GM18867 (cell line): ENCODE results near the gene CTXN1.
A peak's percentile ranks its signal among the peaks of the same experiment; 100 is the strongest.
"Not testable (repeated sequence)": the region's sequence is repeated elsewhere in the genome, so short reads cannot be mapped to it uniquely, and the experiment has no call there.

Experiments used
- ATAC-seq: cut with Tn5 transposase; IDR thresholded peaks from one replicate; pipeline ENCODE4 v1.9.1; 2021; ENCODE audit warnings: mild to moderate bottlenecking, moderate library complexity; ENCODE audit not compliant: unreplicated experiment

The CTXN1 gene

DNA sequence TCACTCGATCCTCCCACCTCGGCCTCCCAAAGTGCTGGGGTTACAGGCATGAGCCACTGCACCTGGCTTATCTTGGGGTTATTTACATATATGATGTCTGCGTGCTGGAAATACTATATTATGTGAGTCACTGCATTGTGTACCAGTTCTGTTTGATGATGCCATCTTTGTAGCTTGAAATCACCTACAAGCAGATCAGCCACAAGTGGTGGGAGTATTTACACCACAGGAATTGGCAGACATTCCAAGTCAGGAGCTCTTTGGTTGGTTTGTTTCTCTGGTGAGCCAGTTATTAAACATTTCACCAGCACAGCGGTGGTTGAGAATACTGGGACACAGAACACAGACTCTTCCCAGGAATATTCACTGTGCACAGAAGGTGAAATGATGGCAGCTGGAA is 22.0 kb upstream of the CTXN1 start:
- no peak for ATAC-seq

DNA sequence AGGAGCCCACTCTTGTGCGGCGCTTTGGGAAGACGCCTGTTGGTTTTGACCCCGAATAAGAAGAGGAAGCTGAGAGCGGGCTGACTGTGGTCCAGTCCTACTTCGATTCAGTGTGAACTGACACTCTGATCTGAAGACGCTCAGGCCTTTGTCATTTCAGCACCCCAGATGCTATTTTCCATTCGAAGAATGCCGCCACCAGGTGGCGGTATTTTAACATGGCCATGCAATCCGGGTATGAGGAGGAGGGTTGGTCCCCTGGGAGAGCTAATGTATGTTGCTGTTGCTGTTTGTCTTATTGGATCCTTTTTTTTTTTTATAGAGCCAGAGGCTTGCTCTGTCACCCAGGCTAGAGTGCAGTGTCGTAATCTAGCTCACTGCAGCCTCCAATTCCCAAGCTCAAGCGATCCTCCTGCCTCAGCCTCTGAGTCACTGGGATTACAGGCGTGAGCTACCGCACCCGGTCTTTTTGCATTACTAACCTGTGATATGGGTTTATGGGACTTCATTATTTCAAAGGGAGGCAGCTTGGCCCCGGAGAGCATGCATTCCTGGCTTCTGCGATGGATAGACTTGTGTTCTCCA is 18.3 kb upstream of the CTXN1 start:
- ATAC-seq, result peak; percentile 27

DNA sequence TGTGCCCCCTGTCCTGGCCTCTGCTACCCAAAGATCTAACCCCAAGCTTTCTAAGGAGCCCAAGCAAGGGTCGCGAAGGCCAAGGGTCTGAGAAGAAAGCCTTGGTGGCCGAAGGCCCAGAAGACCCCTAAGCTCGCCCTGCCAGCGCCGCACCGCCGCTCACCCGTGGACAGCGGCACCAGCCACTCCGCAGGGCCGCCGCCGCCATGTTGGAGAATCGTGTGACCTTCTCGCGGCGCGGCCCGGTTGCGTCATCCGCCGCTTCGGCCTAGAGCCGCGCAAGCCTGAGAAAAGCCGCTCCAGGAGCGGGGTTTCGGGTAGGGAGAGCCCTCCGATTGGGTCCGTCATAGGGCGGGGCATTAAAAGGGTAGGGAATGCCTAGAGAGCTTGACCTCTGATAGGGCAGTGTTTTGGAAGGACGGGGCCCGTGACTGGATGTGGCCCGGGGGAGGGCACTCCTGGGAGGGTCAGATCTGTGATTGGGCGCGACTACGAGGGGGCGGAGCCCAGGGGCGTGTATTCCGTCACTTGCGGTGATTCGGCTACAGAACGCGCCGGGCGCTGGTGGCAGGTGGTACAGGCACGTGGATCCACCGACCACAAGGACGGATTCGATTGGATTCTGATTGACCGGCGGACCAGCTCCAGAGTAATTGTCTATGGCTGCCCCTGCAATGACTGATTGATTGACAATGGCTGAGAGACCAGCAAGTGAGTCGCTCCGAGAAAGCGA is 17.7 kb upstream of the CTXN1 start, which contains the start of gene TIMM44:
TSS of gene TIMM44 (minus strand) at position 223 of the 733 bp plus-strand sequence. CDS start at position 208, 15 bp downstream.
- peak; percentile 93 for ATAC-seq

DNA sequence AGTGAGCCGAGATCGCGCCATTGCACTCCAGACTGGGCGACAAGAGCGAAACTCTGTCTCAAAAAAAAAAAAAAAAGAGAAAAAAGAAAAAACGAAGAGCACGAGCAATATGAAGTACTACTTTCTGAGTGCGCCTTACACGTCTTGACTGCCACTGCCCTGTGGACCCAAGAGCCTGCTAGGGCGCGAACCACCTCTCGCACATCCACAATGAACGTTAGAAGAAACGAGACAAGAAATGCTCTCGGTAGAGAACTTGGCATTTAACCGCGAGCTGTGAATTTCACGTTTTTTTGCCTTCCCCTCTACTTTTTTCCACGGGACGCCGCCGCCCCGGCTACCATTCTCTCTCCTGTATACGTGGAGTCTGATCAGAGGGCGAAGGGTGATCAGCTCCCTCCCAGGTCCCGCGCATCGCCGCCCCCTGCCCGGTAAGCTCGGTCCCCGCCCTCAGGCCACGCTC is 17.1 kb upstream of the CTXN1 start:
- peak; percentile 16 for ATAC-seq

DNA sequence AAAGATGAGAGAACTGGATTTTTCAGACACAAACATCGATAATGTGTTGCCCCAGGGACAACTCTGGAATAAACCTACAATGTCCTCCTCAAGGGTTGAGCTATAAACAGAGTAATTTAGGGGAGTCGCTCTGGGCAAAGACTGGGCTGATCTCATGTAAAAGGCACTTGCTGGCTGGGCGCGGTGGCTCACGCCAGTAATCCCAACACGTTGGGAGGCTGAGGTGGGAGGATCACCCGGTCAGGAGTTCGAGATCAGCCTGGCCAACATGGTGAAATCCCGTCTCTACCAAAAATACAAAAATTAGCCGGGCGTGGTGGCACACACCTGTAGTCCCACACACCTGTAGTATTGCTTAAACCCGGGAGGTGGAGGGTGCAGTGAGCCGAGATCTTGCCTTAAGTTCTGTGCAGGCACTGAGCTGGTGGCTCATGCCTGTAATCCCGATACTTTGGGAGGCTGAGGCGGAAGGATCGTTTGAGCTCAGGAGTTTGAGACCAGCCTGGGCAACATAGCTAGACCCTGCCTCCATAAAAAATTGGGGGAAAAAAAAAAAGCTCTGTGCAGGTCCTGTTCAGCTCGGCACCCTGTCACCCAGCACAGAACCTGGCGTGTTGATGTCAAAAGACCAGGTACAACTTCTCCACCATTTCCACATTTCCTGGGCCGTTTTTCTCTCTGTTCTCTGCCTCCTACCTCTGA is 16.1 kb upstream of the CTXN1 start:
- ATAC-seq, result no peak

DNA sequence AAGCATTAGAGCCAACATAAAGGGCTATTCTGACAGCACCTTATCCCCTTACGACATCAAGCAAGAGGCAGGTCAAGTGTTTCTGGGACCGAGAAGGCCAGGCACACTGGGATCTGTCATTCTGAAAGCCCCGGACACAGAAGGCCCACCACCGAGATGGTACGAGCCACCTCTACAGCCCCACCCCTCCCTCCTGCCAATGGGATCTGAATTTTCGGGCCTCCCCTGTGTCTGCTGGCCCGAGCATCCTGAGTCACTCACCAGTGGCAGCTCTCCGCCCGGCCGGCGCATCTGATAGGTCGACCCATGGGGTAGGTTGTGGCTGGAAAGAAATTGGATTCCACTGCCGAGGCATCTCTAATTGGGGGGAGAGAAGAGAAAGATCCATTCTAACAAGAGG is 14.9 kb upstream of the CTXN1 start:
- no peak for ATAC-seq

DNA sequence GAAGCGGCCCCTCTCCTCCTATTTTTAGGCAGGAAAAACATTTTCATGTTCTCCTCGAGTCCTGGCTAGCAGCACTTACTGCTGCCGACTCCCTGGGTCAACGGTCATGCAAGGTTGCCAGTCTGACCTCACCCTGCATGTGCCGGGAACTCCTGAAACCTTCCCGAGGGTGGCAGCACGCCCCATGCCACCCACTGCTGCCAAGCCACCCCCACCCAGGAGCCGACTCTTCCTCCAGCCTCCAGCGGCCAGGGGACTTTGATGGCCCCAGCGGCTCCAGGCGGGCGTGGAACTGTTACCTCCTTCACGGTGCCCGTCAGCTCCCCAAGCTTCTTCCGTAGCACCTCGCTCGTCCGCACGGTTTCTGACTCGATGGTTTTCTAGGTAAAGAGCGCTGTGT is 8.8 kb upstream of the CTXN1 start:
- no peak for ATAC-seq

DNA sequence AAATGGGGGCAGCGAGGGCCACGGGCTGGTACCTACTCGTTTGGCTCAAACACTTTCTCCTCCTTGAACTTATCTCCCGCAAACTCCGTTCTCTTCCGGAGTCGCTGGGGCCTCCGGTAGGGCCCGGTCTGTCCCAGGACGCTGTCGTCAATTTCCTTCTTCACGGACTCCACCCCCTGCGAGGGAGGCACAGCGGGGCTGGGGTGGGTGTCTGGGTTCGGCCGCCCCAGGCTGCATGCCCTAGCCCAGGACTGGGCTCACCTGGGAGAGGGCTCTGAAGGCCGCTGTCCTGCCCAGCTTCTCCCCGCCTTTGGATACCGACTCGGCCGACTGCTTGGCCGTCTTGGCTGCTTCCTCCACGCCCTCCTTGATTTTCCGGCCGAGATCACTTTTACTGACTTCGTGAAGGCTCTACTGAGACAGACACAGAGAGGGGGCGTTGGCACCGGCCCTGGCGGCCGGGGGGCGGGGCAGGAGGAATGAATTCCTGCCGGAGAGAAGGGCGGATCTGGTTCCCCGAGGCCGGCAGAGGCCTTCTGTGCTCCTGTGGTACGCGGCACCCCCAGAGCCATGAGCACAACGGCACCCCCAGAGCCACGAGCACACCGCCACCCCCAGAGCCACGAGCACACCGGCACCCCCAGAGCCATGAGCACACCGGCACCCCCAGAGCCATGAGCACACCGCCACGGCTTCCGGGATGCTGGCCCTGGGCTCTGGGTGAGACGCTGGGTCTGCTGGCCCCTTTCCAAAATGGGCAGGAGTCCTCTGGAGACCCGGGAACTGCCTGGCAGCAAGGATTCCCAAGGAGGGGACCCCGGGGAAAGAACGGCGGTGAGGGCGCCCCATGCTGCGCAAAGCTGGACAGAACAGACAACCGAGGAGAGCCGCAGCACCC is 8.1 kb upstream of the CTXN1 start:
- ATAC-seq, result no peak

DNA sequence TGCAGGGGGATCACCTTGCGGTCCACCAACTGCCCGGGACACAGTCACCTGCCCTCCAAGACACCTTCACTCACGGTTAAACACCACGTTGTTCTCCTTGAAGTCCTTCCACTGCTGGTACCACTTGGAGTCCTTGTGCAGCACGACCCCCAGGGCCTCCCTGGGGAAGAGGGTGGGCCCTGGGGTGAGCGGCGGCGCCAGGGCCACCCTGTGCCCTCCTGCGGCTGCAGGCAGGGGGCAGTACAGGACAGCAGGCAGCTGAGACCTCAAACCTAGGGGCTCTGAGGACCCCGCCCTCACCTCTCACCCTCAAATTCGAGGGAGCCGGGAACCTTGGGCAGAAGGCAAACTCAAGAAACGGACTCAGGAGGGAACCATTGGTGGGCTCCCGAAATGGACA is 7.5 kb upstream of the CTXN1 start:
- ATAC-seq, result no peak

DNA sequence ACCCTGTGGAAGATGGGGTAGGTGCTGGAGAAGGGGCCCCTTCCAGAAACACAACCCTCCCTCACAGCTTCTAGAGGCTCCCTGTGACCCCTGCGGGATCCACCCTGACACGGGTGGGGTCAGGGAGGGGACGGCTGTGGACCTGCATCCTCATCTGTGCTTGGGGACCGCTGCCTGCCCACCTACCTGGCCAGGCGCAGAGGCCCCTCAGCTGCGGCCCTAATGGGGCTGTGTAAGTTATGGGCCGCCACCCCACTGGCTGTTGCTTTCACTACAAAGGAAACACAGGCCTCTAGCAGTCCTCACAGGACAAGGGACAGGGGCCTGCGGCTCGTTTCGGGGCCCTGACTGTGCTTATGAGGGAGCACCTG is 7.0 kb upstream of the CTXN1 start:
- ATAC-seq, result no peak

DNA sequence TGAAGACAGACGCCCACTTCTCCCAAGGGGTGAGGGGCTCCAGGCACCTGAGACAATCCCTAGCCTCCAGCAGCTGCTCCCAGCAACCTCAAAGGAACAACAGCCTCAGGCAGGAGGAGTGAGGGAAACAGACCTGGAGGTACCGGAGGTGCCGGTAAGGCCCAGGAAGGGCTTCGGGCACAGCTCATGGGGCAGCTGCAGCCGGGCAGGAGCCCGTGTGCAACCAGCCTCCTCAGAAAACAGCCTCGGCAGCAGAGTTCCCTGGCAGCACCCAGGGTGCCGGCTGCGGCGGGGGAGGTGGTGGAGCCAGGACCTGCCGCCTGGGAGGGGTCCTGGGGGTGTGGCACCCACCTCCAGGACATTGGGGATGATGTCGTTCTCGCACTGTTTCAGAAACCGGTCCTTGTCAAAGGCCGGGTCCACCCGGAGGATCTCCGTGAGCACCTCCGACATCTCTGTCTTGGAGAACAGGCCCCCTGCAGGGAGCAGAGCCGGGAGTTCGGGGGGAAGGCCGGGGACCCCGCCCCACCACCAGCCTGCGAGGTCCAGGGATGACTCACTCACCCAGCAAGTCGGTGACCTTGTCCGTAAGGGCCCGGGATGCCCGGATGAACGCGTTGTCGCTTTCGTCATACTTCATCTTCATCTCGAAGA is 6.5 kb upstream of the CTXN1 start:
- ATAC-seq, result no peak

DNA sequence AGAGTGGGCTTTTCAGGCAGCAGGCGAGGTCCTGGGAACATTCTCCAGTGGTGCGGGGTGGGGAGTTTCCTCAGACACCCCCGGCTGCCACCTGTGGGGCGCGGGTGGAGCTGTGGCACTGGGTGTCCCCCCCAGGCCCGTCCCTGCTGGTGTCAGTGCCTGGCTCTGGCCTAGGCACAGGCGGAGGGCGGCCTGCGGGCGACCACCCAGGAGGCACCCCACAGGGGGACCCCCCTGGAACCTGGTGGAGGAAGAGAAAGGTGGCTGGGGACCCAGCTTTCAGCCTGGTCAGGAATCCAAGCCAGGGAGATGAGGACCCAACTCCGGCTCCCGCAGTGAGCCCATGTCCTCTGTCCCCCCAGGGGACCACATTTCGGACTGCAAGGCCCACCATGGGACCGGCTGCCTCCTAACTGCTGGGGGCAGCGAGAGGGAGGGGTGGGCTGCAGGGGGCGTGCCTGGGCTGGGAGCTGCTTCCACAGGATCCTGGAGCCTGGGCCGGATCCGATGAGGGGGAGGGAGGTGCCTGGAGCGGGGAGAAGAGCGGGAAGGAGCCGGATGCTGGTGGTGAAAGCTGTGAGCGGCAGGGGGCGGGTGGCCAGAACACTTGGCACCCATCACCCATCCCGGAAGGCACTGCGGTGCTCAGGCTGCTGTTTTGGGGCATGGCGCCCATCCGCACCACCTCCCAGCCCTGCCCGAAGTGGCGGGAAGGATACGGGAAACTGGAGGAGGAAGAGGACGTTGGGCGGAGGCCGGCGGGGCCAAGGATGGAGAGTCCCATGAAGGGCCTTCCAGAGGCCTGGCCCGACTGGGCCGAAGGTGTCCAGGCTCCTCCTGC is 5.5 kb upstream of the CTXN1 start:
- ATAC-seq, result no peak

DNA sequence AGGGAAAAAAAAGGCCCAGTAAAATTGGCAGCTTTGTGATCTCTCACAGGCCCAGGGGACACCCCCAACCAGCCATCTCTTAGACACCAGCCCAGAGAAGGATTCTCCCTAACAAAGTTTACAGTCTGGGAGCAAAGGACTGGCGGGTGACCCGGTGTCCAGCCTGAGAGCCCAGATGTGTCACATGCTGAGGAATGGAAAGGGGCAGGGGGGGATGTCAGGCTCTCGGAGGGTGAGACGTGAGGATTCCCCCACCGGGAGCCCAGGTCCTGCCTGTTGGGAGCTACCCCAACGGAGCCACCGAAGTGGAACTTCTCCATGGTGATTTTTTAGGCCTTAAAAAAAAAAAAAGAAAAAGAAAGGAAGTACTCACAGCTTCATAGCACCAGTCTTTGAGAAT is 4.8 kb upstream of the CTXN1 start:
- ATAC-seq, result no peak

DNA sequence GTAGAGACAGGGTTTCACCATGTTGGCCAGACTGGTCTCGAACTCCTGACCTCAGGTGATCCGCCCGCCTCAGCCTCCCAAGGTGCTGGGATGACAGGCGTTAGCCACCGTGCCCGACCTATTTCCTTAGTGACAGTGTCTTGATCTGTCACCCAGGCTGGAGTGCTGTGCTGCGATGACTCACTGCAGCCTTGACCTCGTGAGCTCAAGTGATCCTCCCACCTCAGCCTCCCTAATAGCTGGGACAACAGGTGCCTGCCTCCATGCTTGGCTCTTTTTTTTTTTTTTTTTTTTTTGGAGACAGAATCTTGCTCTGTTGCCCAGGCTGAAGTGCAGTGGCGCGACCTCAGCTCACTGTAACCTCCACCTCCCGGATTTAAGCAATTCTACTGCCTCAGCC is 4.1 kb upstream of the CTXN1 start:
- ATAC-seq, result not testable (repeated sequence)

DNA sequence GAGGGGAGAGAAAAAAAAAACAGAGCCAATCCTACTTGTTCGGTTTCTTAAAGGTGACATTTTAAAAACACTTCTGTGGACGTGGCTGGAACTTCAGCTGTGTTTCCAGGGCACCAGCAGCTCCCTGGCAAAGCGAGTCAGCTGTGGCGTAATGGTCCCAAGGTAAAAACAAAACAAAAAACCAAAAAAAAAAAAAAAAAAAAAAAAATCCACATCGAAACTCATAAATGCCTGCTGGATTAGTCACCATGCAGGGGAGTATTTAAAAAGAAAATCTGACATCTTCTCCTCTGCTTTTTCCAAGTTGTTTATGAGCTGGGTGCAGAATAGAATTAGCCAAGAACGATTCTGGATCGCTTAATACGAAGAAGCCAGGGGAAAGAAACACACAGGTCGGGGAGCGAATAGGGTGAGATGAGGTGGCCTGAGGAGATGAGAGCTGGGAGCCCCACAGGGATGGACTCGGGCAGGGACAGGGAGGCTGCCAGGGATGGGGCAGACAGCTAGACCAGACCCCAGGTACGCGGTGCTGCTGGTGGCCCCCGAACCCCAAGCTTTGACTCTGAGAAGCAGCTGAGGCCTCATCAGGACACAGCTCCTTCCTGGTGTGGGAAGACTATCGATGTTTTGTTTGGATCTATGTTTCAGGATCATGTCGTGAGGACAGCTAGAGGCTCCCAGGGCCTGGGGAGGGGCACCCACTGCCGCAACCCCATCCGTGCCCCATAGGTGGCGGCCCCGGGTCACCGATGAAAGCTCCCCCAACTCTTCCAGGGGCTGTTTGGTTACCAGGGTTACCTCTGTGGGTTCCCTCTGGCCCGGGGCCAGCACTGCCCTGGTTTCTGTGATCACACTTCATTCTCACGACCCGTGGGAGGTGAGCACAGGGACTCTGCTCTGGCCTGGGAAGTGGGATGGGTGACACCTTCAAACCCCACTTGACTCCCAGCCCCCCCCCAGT is 3.1 kb upstream of the CTXN1 start:
- no peak for ATAC-seq

DNA sequence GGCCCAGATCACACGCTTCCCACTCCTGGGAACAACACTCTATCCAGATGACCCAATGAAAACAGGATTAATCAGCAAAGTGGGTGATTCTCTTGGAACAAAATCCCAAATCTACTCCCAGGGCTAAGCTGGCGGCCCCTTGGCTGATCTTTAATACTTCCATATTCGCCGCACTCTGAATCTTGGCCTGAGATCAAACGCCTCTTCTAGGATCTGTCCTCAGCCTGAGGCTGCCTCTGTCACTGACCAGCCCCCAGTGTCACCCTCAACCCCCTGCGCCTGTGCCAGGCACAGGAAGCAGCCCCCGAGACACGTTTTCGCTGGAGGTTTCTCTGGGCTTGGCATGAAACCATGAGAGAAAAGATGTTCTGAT is 2.4 kb upstream of the CTXN1 start:
- no peak for ATAC-seq

DNA sequence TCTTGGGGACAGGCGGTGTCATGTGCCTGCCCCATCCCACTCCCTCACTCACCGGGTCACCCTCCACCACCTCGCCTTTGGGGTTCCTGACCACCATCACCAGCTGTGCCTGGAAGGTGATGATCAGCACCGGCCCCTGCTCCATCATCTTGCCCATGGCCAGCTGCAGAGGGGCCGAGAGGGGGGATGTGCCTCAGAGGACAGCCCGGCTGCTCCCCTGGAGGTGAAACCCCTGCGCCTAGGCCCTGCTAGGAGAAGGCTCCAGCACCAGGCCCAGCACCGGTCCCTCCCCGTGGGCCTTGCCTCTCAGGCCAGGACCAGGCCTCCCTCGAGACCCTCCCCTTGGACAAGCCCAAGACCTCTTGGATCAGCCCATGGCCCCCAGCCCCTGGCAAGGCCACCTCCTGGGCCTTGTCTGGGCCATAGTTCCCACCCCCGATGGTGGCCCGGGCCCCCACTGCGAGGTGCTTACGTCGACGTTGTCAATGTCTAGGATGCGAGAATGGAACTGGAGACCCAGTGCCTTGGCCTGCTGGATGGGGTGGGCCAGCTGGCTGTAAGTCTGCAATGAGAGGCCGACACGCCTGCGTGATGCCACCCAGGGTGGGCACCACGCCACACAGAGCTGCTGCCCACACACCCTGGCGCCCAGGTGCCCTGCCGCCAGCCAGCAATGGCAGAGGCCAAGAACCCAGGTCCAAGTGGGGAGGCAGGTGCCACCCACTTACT is 1.8 kb upstream of the CTXN1 start:
- no peak for ATAC-seq
